Activated CD8-positive, alpha-beta T cell treated with anti-CD3 and anti-CD28 coated beads, Interleukin-2, amount 10 ng/mL, durations not matched to agents 7 days and 5 days (primary cell): ENCODE data around the gene POLR3E. TPM values are rescaled to one million over a fixed set of nuclear protein-coding genes. Genes with fewer than 3 reads are reported as not detected.
A peak's percentile ranks its signal among the peaks of the same experiment; 100 is the strongest.
"Not testable (repeated sequence)": the region's sequence is repeated elsewhere in the genome, so short reads cannot be mapped to it uniquely, and the experiment has no call there.

Experiments used
- ATAC-seq: fragments of 150-1000 bp; cut with Tn5 transposase; one replicate; pipeline ENCODE4 v1.10.0; 2021; ENCODE audit warnings: moderate library complexity
- CTCF ChIA-PET: fragments of 350-600 bp; sonication (Branson Sonifier 250); formaldehyde crosslinking; loops from one replicate; lab custom pipeline; 2021; ENCODE audit warnings: antibody characterized with exemption; lab: Charles Lee
- POLR2A ChIA-PET: fragments of 350-600 bp; sonication (Branson Sonifier 250); formaldehyde crosslinking; loops from one replicate; lab custom pipeline; 2021; ENCODE audit warnings: antibody characterized with exemption; lab: Charles Lee
- DNase-seq: peaks from one replicate; pipeline ENCODE4 v3.0.0-alpha.2; 2020
- H3K27ac Mint-ChIP-seq: one replicate; pipeline ENCODE4 v1.8.0; 2021; ENCODE audit warnings: mild to moderate bottlenecking, mixed read lengths
- H3K27me3 Mint-ChIP-seq: one replicate; pipeline ENCODE4 v1.8.0; 2021; ENCODE audit warnings: low read depth, mixed read lengths
- H3K36me3 Mint-ChIP-seq: one replicate; pipeline ENCODE4 v1.8.0; 2021; ENCODE audit warnings: low read depth, mixed read lengths
- H3K4me1 Mint-ChIP-seq: one replicate; pipeline ENCODE4 v1.8.0; 2021; ENCODE audit warnings: low read depth, mixed read lengths
- H3K4me3 Mint-ChIP-seq: one replicate; pipeline ENCODE4 v1.8.0; 2021; ENCODE audit warnings: mild to moderate bottlenecking, mixed read lengths
- H3K9me3 Mint-ChIP-seq: one replicate; pipeline ENCODE4 v1.8.0; 2022; ENCODE audit warnings: mixed read lengths; ENCODE audit not compliant: insufficient read depth
- total RNA-seq, 2 experiments: library from RNA; stranded (reverse); gene quantifications; one replicate each; pipeline ENCODE4 v1.2.3, GENCODE V29; 2021

Gene POLR3E
- total RNA-seq, 2 experiments from 2014 or later: 43.8 to 49.9 TPM

- ChIA-PET CTCF (interaction anchor here (2.1 kb wide), 1 partner anchor 10 kb away, joined by 6 read pairs; no protein-coding TSS in a partner anchor), POLR2A (interaction anchor here (2.7 kb wide), 1 partner anchor 12 kb away, joined by 25 read pairs; no protein-coding TSS in a partner anchor)
- DNase-seq, H3K27ac Mint-ChIP-seq, H3K9me3 Mint-ChIP-seq, ATAC-seq, H3K4me3 Mint-ChIP-seq, H3K27me3 Mint-ChIP-seq: not testable (repeated sequence)
- peaks cover 74% of the 10 kb centered on the region for H3K36me3 Mint-ChIP-seq
- peaks cover 83% of the 10 kb centered on the region for H3K4me1 Mint-ChIP-seq
These were observed 71.1 kb downstream of the POLR3E start for GRCh38 chr16:22368200-22368826.

GRCh38 chr16:22369221-22369811 lies 72.1 kb downstream of the POLR3E start:
- H3K27me3 Mint-ChIP-seq: no peaks in the 10 kb centered on the region
- peaks cover 3% of the 10 kb centered on the region for H3K9me3 Mint-ChIP-seq
- DNase-seq (no peak), ATAC-seq (no peak)
- peak overlapping the region; percentile 68 for H3K27ac Mint-ChIP-seq
- peaks cover 70% of the 10 kb centered on the region for H3K36me3 Mint-ChIP-seq
- H3K4me1 Mint-ChIP-seq: peaks cover 76% of the 10 kb centered on the region
- peak overlapping the region; percentile 46 for H3K4me3 Mint-ChIP-seq
- CTCF ChIA-PET: interaction anchor here (0.7 to 2.8 kb wide), 9 partner anchors 8 to 71 kb away, joined by 3 to 9 read pairs (median 5); no protein-coding TSS in a partner anchor
- POLR2A ChIA-PET: interaction anchor here (2.7 kb wide), 1 partner anchor 13 kb away, joined by 25 read pairs; no protein-coding TSS in a partner anchor

GRCh38 chr16:22370038-22370820 lies 73.0 kb downstream of the POLR3E start:
- CTCF ChIA-PET: interaction anchor here (0.7 to 2.8 kb wide), 11 partner anchors 9 to 72 kb away, joined by 3 to 9 read pairs (median 5); no protein-coding TSS in a partner anchor
- POLR2A ChIA-PET: interaction anchor here (0.6 to 2.7 kb wide), 2 partner anchors 14 to 17 kb away, joined by 4 to 25 read pairs; no protein-coding TSS in a partner anchor
- peaks cover 61% of the 10 kb centered on the region for H3K36me3 Mint-ChIP-seq
- ATAC-seq (no peak), DNase-seq (no peak)
- H3K27me3 Mint-ChIP-seq: no peaks in the 10 kb centered on the region
- H3K27ac Mint-ChIP-seq: peak overlapping the region; percentile 61
- H3K4me3 Mint-ChIP-seq: no peak overlapping the region
- peaks cover 76% of the 10 kb centered on the region for H3K4me1 Mint-ChIP-seq
- H3K9me3 Mint-ChIP-seq: peaks cover 3% of the 10 kb centered on the region

- H3K27ac Mint-ChIP-seq: peak overlapping the region; percentile 91
- H3K36me3 Mint-ChIP-seq: peaks cover 41% of the 10 kb centered on the region
- CTCF ChIA-PET: interaction anchor here (0.6 to 2.0 kb wide), 14 partner anchors 8 to 1430 kb away, joined by 3 to 18 read pairs (median 4); no protein-coding TSS in a partner anchor
- ATAC-seq: no peak
- POLR2A ChIA-PET: interaction anchor here (0.5 to 6.1 kb wide), 11 partner anchors 8 to 1195 kb away, joined by 3 to 158 read pairs (median 4); no protein-coding TSS in a partner anchor
- H3K27me3 Mint-ChIP-seq: no peaks in the 10 kb centered on the region
- peak; percentile 40 for DNase-seq
- H3K4me3 Mint-ChIP-seq: peak overlapping the region; percentile 97
- H3K9me3 Mint-ChIP-seq: no peaks in the 10 kb centered on the region
- H3K4me1 Mint-ChIP-seq: peaks cover 63% of the 10 kb centered on the region
These were observed 75.9 kb downstream of the POLR3E start for GRCh38 chr16:22372882-22373661.

GRCh38 chr16:22373662-22374310 lies 76.6 kb downstream of the POLR3E start:
- H3K27ac Mint-ChIP-seq: peak overlapping the region; percentile 91
- ChIA-PET POLR2A (interaction anchor here (0.6 to 6.1 kb wide), 9 partner anchors 9 to 1196 kb away, joined by 3 to 158 read pairs (median 5); no protein-coding TSS in a partner anchor), CTCF (interaction anchor here (0.8 to 1.9 kb wide), 10 partner anchors 8 to 64 kb away, joined by 3 to 18 read pairs (median 4); no protein-coding TSS in a partner anchor)
- peak; percentile 12 for ATAC-seq
- no peaks in the 10 kb centered on the region for H3K27me3 Mint-ChIP-seq
- H3K4me1 Mint-ChIP-seq: peaks cover 58% of the 10 kb centered on the region
- DNase-seq: peak; percentile 49
- peaks cover 37% of the 10 kb centered on the region for H3K36me3 Mint-ChIP-seq
- H3K4me3 Mint-ChIP-seq: peak overlapping the region; percentile 97
- no peaks in the 10 kb centered on the region for H3K9me3 Mint-ChIP-seq

GRCh38 chr16:22374311-22375116 lies 77.3 kb downstream of the POLR3E start, which contains the start of gene CDR2:
Gene CDR2, minus strand, starts transcription at chr16:22374619. Its CDS starts 310 bp downstream, at chr16:22374309.
- DNase-seq (peak; percentile 99), ATAC-seq (peak; percentile 95)
- Mint-ChIP-seq H3K27me3 (no peaks in the 10 kb centered on the region), H3K4me3 (peak within 1 kb of the TSS; percentile 97), H3K9me3 (no peaks in the 10 kb centered on the region), H3K36me3 (peaks cover 33% of the 10 kb centered on the region), H3K4me1 (peaks cover 51% of the 10 kb centered on the region), H3K27ac (peak within 1 kb of the TSS; percentile 91)
- ChIA-PET CTCF (interaction anchor here (0.9 to 1.8 kb wide), 6 partner anchors 17 to 76 kb away, joined by 3 to 7 read pairs (median 4); no protein-coding TSS in a partner anchor), POLR2A (interaction anchor here (0.5 to 6.1 kb wide), 9 partner anchors 10 to 303 kb away, joined by 3 to 158 read pairs (median 4); no protein-coding TSS in a partner anchor)

- peak overlapping the region; percentile 97 for H3K4me3 Mint-ChIP-seq
- H3K36me3 Mint-ChIP-seq: peaks cover 29% of the 10 kb centered on the region
- DNase-seq (no peak), ATAC-seq (no peak)
- ChIA-PET POLR2A (interaction anchor here (0.5 to 6.1 kb wide), 8 partner anchors 10 to 423 kb away, joined by 3 to 158 read pairs (median 4); no protein-coding TSS in a partner anchor), CTCF (interaction anchor here (0.9 to 1.8 kb wide), 6 partner anchors 17 to 77 kb away, joined by 3 to 7 read pairs (median 3); no protein-coding TSS in a partner anchor)
- H3K27ac Mint-ChIP-seq: peak overlapping the region; percentile 86
- H3K27me3 Mint-ChIP-seq: no peaks in the 10 kb centered on the region
- H3K4me1 Mint-ChIP-seq: peaks cover 42% of the 10 kb centered on the region
- H3K9me3 Mint-ChIP-seq: no peaks in the 10 kb centered on the region
These were observed 78.1 kb downstream of the POLR3E start for GRCh38 chr16:22375117-22375962.

GRCh38 chr16:22375963-22376640 lies 78.9 kb downstream of the POLR3E start:
- no peak overlapping the region for H3K27ac Mint-ChIP-seq
- H3K27me3 Mint-ChIP-seq: no peaks in the 10 kb centered on the region
- DNase-seq (no peak), ATAC-seq (no peak)
- H3K36me3 Mint-ChIP-seq: peaks cover 25% of the 10 kb centered on the region
- H3K4me1 Mint-ChIP-seq: peaks cover 38% of the 10 kb centered on the region
- H3K9me3 Mint-ChIP-seq: no peaks in the 10 kb centered on the region
- ChIA-PET CTCF (interaction anchor here (0.8 to 1.8 kb wide), 7 partner anchors 18 to 56 kb away, joined by 3 to 7 read pairs (median 3); no protein-coding TSS in a partner anchor), POLR2A (interaction anchor here (0.7 to 6.1 kb wide), 2 partner anchors 20 to 424 kb away, joined by 3 to 158 read pairs; no protein-coding TSS in a partner anchor)
- H3K4me3 Mint-ChIP-seq: peak overlapping the region; percentile 22
